Endothelial cell of umbilical vein (primary cell): ENCODE results near the gene MORC1. TPM values are rescaled to one million over a fixed set of nuclear protein-coding genes. Genes with fewer than 3 reads are reported as not detected.

Experiments used
- BruUV-seq: library from RNA; stranded (reverse); fragments of 400-500 nt; replicated peaks from 2 replicates; lab custom pipeline; 2021; lab: Mats Ljungman, UMichigan
- CTCF ChIA-PET: fragments of 300-600, 350-600 bp; sonication (Branson Sonifier 250); formaldehyde crosslinking; loops from one replicate; lab custom pipeline; 2021; ENCODE audit warnings: antibody characterized with exemption, inconsistent platforms; lab: Charles Lee
- POLR2A ChIA-PET: fragments of 300-600, 350-600 bp; sonication (Branson Sonifier 250); formaldehyde crosslinking; loops from one replicate; lab custom pipeline; 2021; ENCODE audit warnings: antibody characterized with exemption, inconsistent platforms; lab: Charles Lee
- DNase-seq: peaks from one replicate; pipeline ENCODE4 v3.0.0-alpha.2; 2011; ENCODE audit warnings: low read depth, low spot score
- FAIRE-seq: peaks from 2 replicates; lab custom pipeline; 2011; peaks lifted over from hg19 to GRCh38; lab: Jason Lieb, UNC
- H2AFZ ChIP-seq: 2 replicates; pipeline ENCODE4 v1.6.0; 2012; ENCODE audit warnings: low read depth, low read length, control low read depth, inconsistent platforms
- H3K27ac ChIP-seq: 2 replicates; pipeline ENCODE4 v1.5.1; 2011; ENCODE audit warnings: low read depth, mild to moderate bottlenecking, control low read depth, low read length, moderate library complexity; ENCODE audit not compliant: insufficient read depth
- H3K27me3 ChIP-seq, 2 experiments: 2 replicates each; pipeline versions ENCODE4 v1.6.0 to v1.6.1; 2011; ENCODE audit warnings: low read length in 2 of 2, mixed read lengths in 1 of 2; ENCODE audit not compliant: control insufficient read depth in 2 of 2, insufficient read depth in 2 of 2
- H3K36me3 ChIP-seq, 2 experiments: 2 replicates in 1 of 2; 3 replicates in 1 of 2; pipeline ENCODE4 v1.5.1; 2011; ENCODE audit warnings: low read length in 2 of 2, mild to moderate bottlenecking in 1 of 2, moderate library complexity in 1 of 2; ENCODE audit not compliant: control insufficient read depth in 2 of 2, insufficient read depth in 2 of 2; ENCODE audit errors: extremely low read depth in 1 of 2
- H3K4me1 ChIP-seq: 3 replicates; pipeline ENCODE4 v1.5.1; 2011; ENCODE audit warnings: mild to moderate bottlenecking, low read length; ENCODE audit not compliant: control insufficient read depth, insufficient read depth; ENCODE audit errors: extremely low read depth
- H3K4me2 ChIP-seq: 2 replicates; pipeline ENCODE4 v1.6.1; 2011; ENCODE audit warnings: low read length, control low read depth, mixed read lengths; ENCODE audit not compliant: insufficient read depth
- H3K4me3 ChIP-seq, 3 experiments: fragments of 200-600 bp in 1 of 3; sonication (generic), shearing (Covaris generic) in 1 of 3; replicated peaks in 1 of 3; 2 replicates each; pipeline ENCODE4 v1.5.1; 2011 to 2016; ENCODE audit warnings: control low read depth in 3 of 3, low read length in 3 of 3, mild to moderate bottlenecking in 2 of 3, inconsistent platforms in 1 of 3, low read depth in 1 of 3, moderate library complexity in 1 of 3; ENCODE audit not compliant: insufficient read depth in 1 of 3
- H3K79me2 ChIP-seq: 2 replicates; pipeline ENCODE4 v1.6.0; 2012; ENCODE audit warnings: low read length, inconsistent platforms; ENCODE audit not compliant: control insufficient read depth, insufficient read depth
- H3K9ac ChIP-seq: replicated peaks from 2 replicates; pipeline ENCODE3; 2011; ENCODE audit warnings: low read length, control low read depth; ENCODE audit not compliant: insufficient read depth; ENCODE audit errors: extremely low read depth
- H3K9me1 ChIP-seq: replicated peaks from 3 replicates; pipeline ENCODE4 v1.6.0; 2011; ENCODE audit warnings: mild to moderate bottlenecking, low read length; ENCODE audit not compliant: control insufficient read depth, insufficient read depth; ENCODE audit errors: extremely low read depth
- H3K9me3 ChIP-seq: replicated peaks from 2 replicates; pipeline ENCODE4 v1.5.1; 2012; ENCODE audit warnings: low read length, inconsistent platforms; ENCODE audit not compliant: control insufficient read depth, insufficient read depth
- H4K20me1 ChIP-seq: replicated peaks from 2 replicates; pipeline ENCODE3; 2011; ENCODE audit warnings: mild to moderate bottlenecking, low read length; ENCODE audit not compliant: control insufficient read depth, insufficient read depth; ENCODE audit errors: extremely low read depth
- CTCF ChIP-seq, 2 donors: IDR thresholded peaks; 1 replicate in 1 of 2; 2 replicates in 1 of 2; pipeline ENCODE4 v1.5.1; 2011; ENCODE audit warnings: low read length in 2 of 2, mild to moderate bottlenecking in 2 of 2, moderate library complexity in 2 of 2, control low read depth in 1 of 2, inconsistent platforms in 1 of 2, low read depth in 1 of 2; ENCODE audit not compliant: insufficient read depth in 1 of 2; ENCODE audit errors: extremely low read depth in 1 of 2
- EZH2 ChIP-seq: IDR thresholded peaks from 2 replicates; pipeline ENCODE4 v1.6.1; 2012; ENCODE audit warnings: borderline replicate concordance, low read depth, mild to moderate bottlenecking, moderate library complexity, low read length, inconsistent platforms; ENCODE audit not compliant: severe bottlenecking
- FOS ChIP-seq: IDR thresholded peaks from 2 replicates; pipeline ENCODE4 v1.6.1; 2011; ENCODE audit warnings: mild to moderate bottlenecking, low read length, moderate library complexity, borderline replicate concordance; ENCODE audit not compliant: insufficient read depth
- GATA2 ChIP-seq: IDR thresholded peaks from 2 replicates; pipeline ENCODE4 v1.7.0; 2011; ENCODE audit warnings: low read depth, mild to moderate bottlenecking, moderate library complexity, mixed read lengths, low read length; ENCODE audit not compliant: insufficient read length, insufficient read depth
- JUN ChIP-seq: IDR thresholded peaks from 2 replicates; pipeline ENCODE4 v1.6.1; 2011; ENCODE audit warnings: borderline replicate concordance, low read depth; ENCODE audit not compliant: insufficient read length, insufficient read depth
- MAX ChIP-seq: IDR thresholded peaks from 2 replicates; pipeline ENCODE4 v1.6.1; 2011; ENCODE audit not compliant: insufficient read depth, insufficient read length
- MYC ChIP-seq: IDR thresholded peaks from one replicate; pipeline ENCODE4 v1.6.1; 2011; ENCODE audit warnings: mild to moderate bottlenecking, low read depth, low read length
- POLR2A ChIP-seq: IDR thresholded peaks from 2 replicates; pipeline ENCODE4 v1.6.1; 2012; ENCODE audit warnings: low read depth, mild to moderate bottlenecking, control low read depth, low read length
- POLR2AphosphoS5 ChIP-seq: IDR thresholded peaks from 2 replicates; pipeline ENCODE4 v1.6.1; 2012; ENCODE audit warnings: low read depth, mild to moderate bottlenecking, control low read depth, low read length, moderate library complexity; ENCODE audit not compliant: insufficient read depth
- dilution Hi-C: fragments of 300-500 bp; cut with MboI; formaldehyde crosslinking; loops from one replicate; pipeline ENCODE4 v1.15.0; 2019; ENCODE audit warnings: low sequenced_read_pairs; ENCODE audit not compliant: extremely low pct_ligation_motif_present
- intact Hi-C: fragments of 100-400 bp; cut with micrococcal nuclease; formaldehyde crosslinking; loops from one replicate; pipeline ENCODE4 v1.10.0; 2022
- polyA plus RNA-seq, 4 experiments: library from polyadenylated mRNA; depleted of rRNA in 3 of 4; stranded (reverse) in 3 of 4; unstranded in 1 of 4; fragments of >200 nt; gene quantifications; 2 replicates each; pipeline versions ENCODE4 v1.2.1 to v1.2.3, GENCODE V29; 2011 to 2012; ENCODE audit warnings: missing spikeins in 1 of 4
- total RNA-seq: library from RNA; stranded (reverse); gene quantifications from 2 replicates; pipeline ENCODE4 v1.2.3, GENCODE V29; 2021

Gene MORC1
- total and polyA plus RNA-seq, 2 donors (not counting 3 experiments of a cell fraction or from before 2014, with no cell fraction given): not detected

GRCh38 chr3:109161487-109162123 lies 43.7 kb upstream of the MORC1 start:
- dilution Hi-C loops (no loop called here), intact Hi-C loops (no loop called here)
- H3K9ac ChIP-seq: no peak overlapping the region
- H3K27ac ChIP-seq: no peak overlapping the region
- no peaks in the 10 kb centered on the region for H3K9me1 ChIP-seq
- no peaks in the 10 kb centered on the region for H4K20me1 ChIP-seq
- no peak for FAIRE-seq
- no peaks in the 10 kb centered on the region for H3K27me3 ChIP-seq
- H3K9me3 ChIP-seq: no peaks in the 10 kb centered on the region
- POLR2A ChIA-PET: no interaction called here
- TF ChIP-seq MYC (no peak), MAX (no peak), JUN (no peak), EZH2 (no peak), CTCF (IDR thresholded peaks at IDR 0.05; ENCODE audit: extremely low read depth in 1 of 2, insufficient read depth in 1 of 2, low read depth in 1 of 2, low read length in 2 of 2) (no peak), GATA2 (no peak), POLR2A (no peak), FOS (no peak), POLR2AphosphoS5 (no peak)
- no peak overlapping the region for H3K4me3 ChIP-seq
- no peak overlapping the region for H2AFZ ChIP-seq
- no peaks in the 10 kb centered on the region for H3K36me3 ChIP-seq
- H3K4me1 ChIP-seq: no peaks in the 10 kb centered on the region
- BruUV-seq: no TSS peak
- DNase-seq: no peak
- CTCF ChIA-PET: no interaction called here
- H3K79me2 ChIP-seq: no peaks in the 10 kb centered on the region
- no peak overlapping the region for H3K4me2 ChIP-seq
